K562 (cell line): ENCODE measurements around the gene CD47. TPM values are rescaled to one million over a fixed set of nuclear protein-coding genes. Genes with fewer than 3 reads are reported as not detected.

Source experiments
- ATAC-seq: fragments of 200-7000 bp; cut with Tn5 transposase; 3 replicates; pipeline ENCODE4 v1.9.1; 2020; ENCODE audit warnings: moderate library complexity
- BruUV-seq: library from RNA; stranded (reverse); fragments of 400-500 nt; replicated peaks from 2 replicates; lab custom pipeline; 2021; lab: Mats Ljungman, UMichigan
- CTCF ChIA-PET: fragments of 300-600 bp; formaldehyde crosslinking; extraction: SDS; loops from one replicate; lab custom pipeline; 2021; ENCODE audit warnings: low intra/inter-chr PET ratio; lab: Yijun Ruan, JAX
- POLR2A ChIA-PET: fragments of 300-600, 350-650 bp; sonication (Branson Sonifier 250); formaldehyde crosslinking; extraction: SDS; loops from one replicate; lab custom pipeline; 2021; ENCODE audit warnings: antibody characterized with exemption, inconsistent platforms; lab: Yijun Ruan, JAX
- DNase-seq, 4 experiments: peaks; one replicate each; pipeline versions ENCODE4 v3.0.0 to v3.0.0-alpha.2; 2011 to 2018; ENCODE audit warnings: low spot score in 3 of 4, mixed read lengths in 3 of 4; ENCODE audit errors: extremely low read depth in 1 of 4
- FAIRE-seq: peaks from 2 replicates; lab custom pipeline; 2011; peaks lifted over from hg19 to GRCh38; lab: Jason Lieb, UNC
- H2AFZ ChIP-seq: 2 replicates; pipeline ENCODE4 v1.6.0; 2011; ENCODE audit warnings: low read depth, low read length, control low read depth, inconsistent platforms
- H3K27ac ChIP-seq: fragments of 200-600 bp; 3 replicates; pipeline ENCODE4 v1.8.0; 2011; ENCODE audit warnings: low read depth, mild to moderate bottlenecking, control low read depth, inconsistent platforms, low read length, moderate library complexity, mixed read lengths; ENCODE audit errors: extremely low read depth
- H3K27me3 ChIP-seq, 2 experiments: fragments of 300-600 bp in 1 of 2; 2 replicates in 1 of 2; 3 replicates in 1 of 2; pipeline versions ENCODE4 v1.6.0 to v1.8.0; 2011; ENCODE audit warnings: inconsistent platforms in 2 of 2, low read length in 2 of 2, mild to moderate bottlenecking in 1 of 2, mixed read lengths in 1 of 2, moderate library complexity in 1 of 2; ENCODE audit not compliant: control insufficient read depth in 2 of 2, insufficient read depth in 2 of 2
- H3K36me3 ChIP-seq: fragments of 300-600 bp; 3 replicates; pipeline ENCODE4 v1.8.0; 2011; ENCODE audit warnings: mild to moderate bottlenecking, low read length, inconsistent platforms; ENCODE audit not compliant: control insufficient read depth, insufficient read depth
- H3K4me1 ChIP-seq, 2 experiments: fragments of 200-600 bp in 1 of 2; replicated peaks in 1 of 2; 2 replicates in 1 of 2; 3 replicates in 1 of 2; pipeline versions ENCODE4 v1.5.1 to v1.8.0; 2011; ENCODE audit warnings: inconsistent platforms in 2 of 2, low read length in 2 of 2, mild to moderate bottlenecking in 1 of 2, mixed read lengths in 1 of 2, moderate library complexity in 1 of 2; ENCODE audit not compliant: control insufficient read depth in 2 of 2, insufficient read depth in 2 of 2
- H3K4me2 ChIP-seq: 2 replicates; pipeline ENCODE4 v1.6.1; 2011; ENCODE audit warnings: low read length, control low read depth, inconsistent platforms, mixed read lengths; ENCODE audit not compliant: insufficient read depth
- H3K4me3 ChIP-seq: fragments of 200-600 bp; sonication (generic), shearing (Covaris generic); 2 replicates; pipeline ENCODE4 v1.5.1; 2016; ENCODE audit warnings: control low read depth, inconsistent platforms
- H3K79me2 ChIP-seq: fragments of 200-600 bp; 3 replicates; pipeline ENCODE4 v1.8.0; 2011; ENCODE audit warnings: low read length, inconsistent platforms; ENCODE audit not compliant: control insufficient read depth, insufficient read depth
- H3K9ac ChIP-seq, 2 experiments: 2 replicates each; pipeline versions ENCODE4 v1.6.0 to v1.6.1; 2011; ENCODE audit warnings: low read depth in 2 of 2, low read length in 2 of 2, control low read depth in 1 of 2, inconsistent platforms in 1 of 2, mild to moderate bottlenecking in 1 of 2, mixed read lengths in 1 of 2; ENCODE audit not compliant: insufficient read depth in 1 of 2
- H3K9me1 ChIP-seq: one replicate; pipeline ENCODE4 v1.6.0; 2011; ENCODE audit warnings: inconsistent platforms, mild to moderate bottlenecking, low read length, moderate library complexity; ENCODE audit not compliant: control insufficient read depth, insufficient read depth
- H3K9me3 ChIP-seq: replicated peaks from 2 replicates; pipeline ENCODE4 v1.5.1; 2011; ENCODE audit warnings: low read depth, low read length, inconsistent platforms; ENCODE audit not compliant: control insufficient read depth, insufficient read depth
- H4K20me1 ChIP-seq: replicated peaks from 2 replicates; pipeline ENCODE4 v1.6.1; 2011; ENCODE audit warnings: low read length, inconsistent platforms, mixed read lengths; ENCODE audit not compliant: control insufficient read depth, insufficient read depth
- ARID4B ChIP-seq: sonication (generic); formaldehyde crosslinking; IDR thresholded peaks from 2 replicates; pipeline ENCODE4 v1.8.0; 2022; ENCODE audit warnings: mild to moderate bottlenecking, missing genetic modification reagents
- CBFA2T2 ChIP-seq: fragments of 450-650 bp; conservative IDR thresholded peaks from 2 replicates; pipeline ENCODE4 v1.6.1; 2017; ENCODE audit warnings: mild to moderate bottlenecking
- CBFA2T3 ChIP-seq: fragments of 450-650 bp; IDR thresholded peaks from 2 replicates; pipeline ENCODE4 v1.6.1; 2017
- CEBPB ChIP-seq: fragments of 450-650 bp; IDR thresholded peaks from 2 replicates; pipeline ENCODE4 v1.6.1; 2016; ENCODE audit warnings: missing genetic modification characterization, missing compliant biosample characterization
- EP300 ChIP-seq: IDR thresholded peaks from 2 replicates; pipeline ENCODE4 v1.6.1; 2012; ENCODE audit warnings: low read length, improper control_type of control experiment
- TEAD4 ChIP-seq, 2 experiments: sonication (generic) in 1 of 2; formaldehyde crosslinking in 1 of 2; IDR thresholded peaks; 2 replicates each; pipeline versions ENCODE4 v1.6.1 to v1.8.0; 2012 to 2022; ENCODE audit warnings: borderline replicate concordance in 1 of 2, inconsistent platforms in 1 of 2, low read length in 1 of 2, mild to moderate bottlenecking in 1 of 2, missing genetic modification reagents in 1 of 2
- ZNF584 ChIP-seq: fragments of 200-800 bp; sonication (Bioruptor generic); IDR thresholded peaks from 2 replicates; pipeline ENCODE4 v1.6.1; 2016; ENCODE audit warnings: low read depth, mild to moderate bottlenecking, missing genetic modification characterization, missing compliant biosample characterization
- WGBS: fragments of 100-300 bp; shearing (Covaris generic); methylation state at CpG from one replicate; pipeline ENCODE4 v1.1.6; 2016; ENCODE audit warnings: low coverage, mixed read lengths; ENCODE audit not compliant: insufficient coverage; ENCODE audit errors: missing lambda C conversion rate; 5-methylcytosine and 5-hydroxymethylcytosine counted together
- in situ Hi-C: fragments of 300-500 bp; cut with MboI; formaldehyde crosslinking; loops from 4 replicates; pipeline ENCODE4 v1.15.0; 2018; ENCODE audit warnings: inconsistent platforms, mixed read lengths
- intact Hi-C: fragments of 100-400 bp; cut with micrococcal nuclease; formaldehyde crosslinking; loops from 2 replicates; pipeline ENCODE4 v1.14.2; 2022
- polyA plus RNA-seq, 8 experiments: library from polyadenylated mRNA; depleted of rRNA in 4 of 8; stranded (reverse) in 5 of 8; unstranded in 3 of 8; fragments of >200 nt; fragmentation: Nextera tagmentation in 2 of 8; fragmentation: Illumina TruSeq in 1 of 8; extraction: Ambion mirVana in 2 of 8; extraction: Trizol in 1 of 8; gene quantifications; 2 replicates each; pipeline versions ENCODE4 v1.2.1 to v1.2.3, GENCODE V29; 2011 to 2014; ENCODE audit warnings: inconsistent platforms in 1 of 8, missing spikeins in 1 of 8
- total RNA-seq, 7 experiments: library from RNA; depleted of rRNA in 6 of 7; stranded (reverse); fragments of >200 nt in 6 of 7; fragmentation: Illumina TruSeq in 2 of 7; extraction: Trizol in 2 of 7; gene quantifications; 2 replicates each; pipeline versions ENCODE4 v1.2.1 to v1.2.3, GENCODE V29; 2011 to 2021; ENCODE audit warnings: low replicate concordance in 1 of 7

CD47 gene
- total and polyA plus RNA-seq, 9 of the 15 experiments (the other 6 are each of a cell fraction or from before 2014, with no cell fraction given): 10.2 to 62.6 (median 36.3) TPM

GRCh38 chr3:108110934-108111333 lies 20.1 kb upstream of the CD47 start (continued):
- no peak for TF ChIP-seq ARID4B (CRISPR knock-in tag)
- peak; percentile 37; the same call in 1 of the 2 replicates for TF ChIP-seq EP300

- Histone ChIP-seq H3K9ac (peak overlapping the region in 1 of 2 experiments; percentile 23; a peak in 1 of 4 replicates), H3K4me1 (peaks cover 0 to 57% of the 10 kb centered on the region in 2 experiments; a peak in 4 of 5 replicates), H4K20me1 (no peaks in the 10 kb centered on the region), H3K9me1 (no peaks in the 10 kb centered on the region), H3K79me2 (no peaks in the 10 kb centered on the region), H3K27ac (0 out of 3 replicates have a peak overlapping the region, but pooled peaks have one; percentile 37), H2AFZ (peak overlapping the region; percentile 78), H3K4me3 (no peak overlapping the region), H3K27me3 (no peaks in the 10 kb centered on the region), H3K4me2 (peak overlapping the region; percentile 49), H3K36me3 (no peaks in the 10 kb centered on the region), H3K9me3 (no peaks in the 10 kb centered on the region)
- ATAC-seq (peak; percentile 27), FAIRE-seq (no peak), DNase-seq (peak in 1 of 4 experiments; percentile 34)
- peak; percentile 8; the same call in 1 of the 2 replicates for TF ChIP-seq CBFA2T2
- 0 out of 2 replicates have a peak, but pooled peaks have one; percentile 16 for TF ChIP-seq TEAD4 (IDR thresholded peaks at IDR 0.05; ENCODE audit: low read length)
- no peak for TF ChIP-seq TEAD4 (CRISPR knock-in tag; IDR thresholded peaks at IDR 0.05; ENCODE audit: borderline replicate concordance)
- 0 out of 2 replicates have a peak, but pooled peaks have one; percentile 16 for TF ChIP-seq CEBPB (tag)
- peak; percentile 40; the same call in 1 of the 2 replicates for TF ChIP-seq CBFA2T3
- no peak for TF ChIP-seq ZNF584 (CRISPR knock-in tag)
- intact Hi-C loops (loop anchor here (10.0 kb wide), 1 partner anchor 104 kb away; no protein-coding TSS in a partner anchor), in situ Hi-C loops (no loop called here)
- ChIA-PET CTCF (no interaction called here), POLR2A (interaction anchor here (1.0 to 1.4 kb wide), 2 partner anchors 15 to 16 kb away, joined by 3 read pairs; no protein-coding TSS in a partner anchor)
- 6% methylated on average over 2 of the region's 2 CpGs for WGBS
- no TSS peak for BruUV-seq
Measured at GRCh38 chr3:108108416-108108815, 17.6 kb upstream of the CD47 start.
